SK-N-SH (cell line): ENCODE results near the gene FXYD5.

ENCODE experiments used
- CHD2 ChIP-seq: fragments of 150-350 bp; IDR thresholded peaks from 2 replicates; pipeline ENCODE4 v1.6.1; 2018; ENCODE audit warnings: low read length; ENCODE audit not compliant: partially characterized antibody
- CTCF ChIP-seq: fragments of 200-600 bp; sonication (generic); IDR thresholded peaks from 2 replicates; pipeline ENCODE4 v1.6.1; 2017; ENCODE audit warnings: antibody characterized with exemption, mild to moderate bottlenecking, moderate library complexity
- EP300 ChIP-seq, 2 experiments: IDR thresholded peaks; 2 replicates each; pipeline versions ENCODE4 v1.4.0 to v1.6.1; 2012; ENCODE audit warnings: borderline replicate concordance in 1 of 2, low read depth in 1 of 2, low read length in 1 of 2
- GABPA ChIP-seq: IDR thresholded peaks from 2 replicates; pipeline ENCODE4 v1.4.0; 2012; ENCODE audit warnings: low read depth, mild to moderate bottlenecking
- JUND ChIP-seq: IDR thresholded peaks from 2 replicates; pipeline ENCODE4 v1.4.0; 2012
- MAX ChIP-seq: IDR thresholded peaks from 2 replicates; pipeline ENCODE4 v1.4.0; 2012; ENCODE audit warnings: low read depth
- NRF1 ChIP-seq: IDR thresholded peaks from 2 replicates; pipeline ENCODE4 v1.6.1; 2012; ENCODE audit warnings: low read depth, mild to moderate bottlenecking, low read length
- POLR2AphosphoS5 ChIP-seq: IDR thresholded peaks from 2 replicates; pipeline ENCODE4 v1.6.1; 2012; ENCODE audit warnings: low read depth, low read length
- RAD21 ChIP-seq: IDR thresholded peaks from 2 replicates; pipeline ENCODE4 v1.6.1; 2012; ENCODE audit warnings: mild to moderate bottlenecking, low read length
- REST ChIP-seq: IDR thresholded peaks from 2 replicates; pipeline ENCODE4 v1.6.1; 2012; ENCODE audit warnings: mild to moderate bottlenecking, low read depth, low read length, moderate library complexity
- RXRA ChIP-seq: IDR thresholded peaks from 2 replicates; pipeline ENCODE4 v1.4.0; 2012; ENCODE audit warnings: low read depth, mild to moderate bottlenecking, borderline replicate concordance
- SIN3A ChIP-seq: IDR thresholded peaks from 2 replicates; pipeline ENCODE4 v1.6.1; 2012; ENCODE audit warnings: low read depth, mild to moderate bottlenecking, low read length, moderate library complexity, borderline replicate concordance
- SMC3 ChIP-seq: IDR thresholded peaks from 2 replicates; pipeline ENCODE4 v1.6.1; 2012; ENCODE audit warnings: low read depth, low read length, improper control_type of control experiment
- ZBTB33 ChIP-seq: IDR thresholded peaks from 2 replicates; pipeline ENCODE4 v1.4.0; 2012; ENCODE audit warnings: low read depth, borderline replicate concordance

GRCh38 chr19:35209646-35210045 lies 55.1 kb downstream of the FXYD5 start:
- no peak for TF ChIP-seq CTCF
- TF ChIP-seq RAD21, result no peak
- TF ChIP-seq GABPA, result no peak
- TF ChIP-seq RXRA, result no peak
- no peak for TF ChIP-seq CHD2
- no peak for TF ChIP-seq REST
- no peak for TF ChIP-seq EP300 (IDR thresholded peaks at IDR 0.05; ENCODE audit: borderline replicate concordance in 1 of 2, low read depth in 1 of 2, low read length in 1 of 2)
- no peak for TF ChIP-seq MAX
- TF ChIP-seq SMC3, result no peak
- no peak for TF ChIP-seq ZBTB33
- no peak for TF ChIP-seq NRF1
- no peak for TF ChIP-seq SIN3A
- no peak for TF ChIP-seq JUND
- TF ChIP-seq POLR2AphosphoS5, result no peak
